Activated naive CD4-positive, alpha-beta T cell treated with anti-CD3 and anti-CD28 coated beads for 36 hours (primary cell): ENCODE results near the gene CIDEB. TPM values are rescaled to one million over a fixed set of nuclear protein-coding genes. Genes with fewer than 3 reads are reported as not detected.
"Not testable (repeated sequence)": the region's sequence is repeated elsewhere in the genome, so short reads cannot be mapped to it uniquely, and the experiment has no call there.

ENCODE experiments used
- CTCF ChIA-PET: fragments of 350-600 bp; sonication (Branson Sonifier 250); formaldehyde crosslinking; loops from one replicate; lab custom pipeline; 2021; ENCODE audit warnings: antibody characterized with exemption; lab: Charles Lee
- DNase-seq: peaks from one replicate; pipeline ENCODE4 v3.0.0-alpha.2; 2020
- H3K27ac Mint-ChIP-seq: one replicate; pipeline ENCODE4 v1.8.0; 2021; ENCODE audit warnings: mild to moderate bottlenecking, mixed read lengths
- H3K27me3 Mint-ChIP-seq: one replicate; pipeline ENCODE4 v1.8.0; 2021; ENCODE audit warnings: low read depth, mixed read lengths
- H3K36me3 Mint-ChIP-seq: one replicate; pipeline ENCODE4 v1.8.0; 2021; ENCODE audit warnings: low read depth, mixed read lengths
- H3K4me1 Mint-ChIP-seq: one replicate; pipeline ENCODE4 v1.8.0; 2021; ENCODE audit warnings: low read depth, mixed read lengths
- H3K4me3 Mint-ChIP-seq: one replicate; pipeline ENCODE4 v1.8.0; 2021; ENCODE audit warnings: mild to moderate bottlenecking, moderate library complexity, mixed read lengths
- H3K9me3 Mint-ChIP-seq: one replicate; pipeline ENCODE4 v1.8.0; 2021; ENCODE audit warnings: mixed read lengths
- intact Hi-C: fragments of 100-400 bp; cut with micrococcal nuclease; formaldehyde crosslinking; loops from one replicate; pipeline ENCODE4 v1.15.1; 2023
- total RNA-seq, 2 experiments: library from RNA; stranded (reverse); gene quantifications; one replicate each; pipeline ENCODE4 v1.2.3, GENCODE V29; 2021

CIDEB gene
- total RNA-seq, 2 experiments from 2014 or later = 10.9 to 15.1 TPM

DNA sequence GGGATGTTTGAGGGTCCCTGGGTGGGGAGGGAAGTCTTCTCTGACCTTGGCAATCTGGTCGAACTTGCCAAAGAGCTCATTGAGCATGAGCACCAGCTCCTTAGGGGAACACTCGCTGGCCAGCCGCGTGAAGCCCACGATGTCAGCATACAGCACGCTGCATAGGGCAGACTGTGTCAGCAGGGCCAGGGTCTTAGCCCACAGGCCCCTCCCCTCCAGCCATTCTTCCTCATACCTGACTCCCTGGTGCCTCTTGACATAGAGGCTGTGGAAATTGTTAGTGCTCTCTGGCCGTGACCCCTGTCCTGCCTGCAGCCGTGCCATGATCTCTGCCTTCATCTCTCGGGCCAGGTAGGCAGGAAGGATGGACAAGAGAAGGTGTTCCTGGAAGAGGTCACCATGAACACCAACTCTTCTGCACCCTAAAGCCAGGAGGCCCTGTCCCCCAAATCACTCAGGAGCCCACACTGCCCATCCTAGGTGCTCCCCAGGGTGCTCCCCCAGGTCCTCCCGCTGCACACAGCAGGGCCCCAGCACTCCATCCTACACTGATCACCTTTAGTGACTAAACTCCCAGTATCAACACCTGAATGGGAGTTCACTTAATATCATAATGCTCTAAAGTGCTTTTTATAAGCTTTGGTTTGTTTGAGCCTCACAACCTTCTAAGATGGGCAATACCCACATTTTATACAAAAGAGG is 23.3 kb upstream of the CIDEB start:
- intact Hi-C loops = loop anchor here (10.0 kb wide), 1 partner anchor 824 kb away; no protein-coding TSS in a partner anchor
- DNase-seq = no peak
- CTCF ChIA-PET = interaction anchor here (0.7 to 25.1 kb wide), 9 partner anchors 10 to 98 kb away, joined by 3 to 617 read pairs (median 7); partner anchors contain the start of genes CBLN3, CIDEB, KHNYN and LTB4R
- Mint-ChIP-seq H3K9me3 (no peaks in the 10 kb centered on the region), H3K27ac (no peak overlapping the region), H3K4me3 (no peak overlapping the region), H3K4me1 (peaks cover 30% of the 10 kb centered on the region), H3K36me3 (peaks cover 5% of the 10 kb centered on the region), H3K27me3 (peaks cover 24% of the 10 kb centered on the region)

- H3K9me3 Mint-ChIP-seq = no peaks in the 10 kb centered on the region
- intact Hi-C loops = loop anchor here (10.0 kb wide), 1 partner anchor 825 kb away; no protein-coding TSS in a partner anchor
- DNase-seq = no peak
- CTCF ChIA-PET = interaction anchor here (0.6 to 25.1 kb wide), 5 partner anchors 8 to 249 kb away, joined by 3 to 617 read pairs (median 6); partner anchors contain the start of genes CBLN3, CIDEB, KHNYN and LTB4R
- H3K36me3 Mint-ChIP-seq = no peaks in the 10 kb centered on the region
- H3K27me3 Mint-ChIP-seq = peaks cover 20% of the 10 kb centered on the region
- no peak overlapping the region for H3K27ac Mint-ChIP-seq
- H3K4me1 Mint-ChIP-seq = peaks cover 25% of the 10 kb centered on the region
- no peak overlapping the region for H3K4me3 Mint-ChIP-seq
Observed at GRCh38 chr14:24329736-24330135, 22.0 kb upstream of the CIDEB start.

DNA sequence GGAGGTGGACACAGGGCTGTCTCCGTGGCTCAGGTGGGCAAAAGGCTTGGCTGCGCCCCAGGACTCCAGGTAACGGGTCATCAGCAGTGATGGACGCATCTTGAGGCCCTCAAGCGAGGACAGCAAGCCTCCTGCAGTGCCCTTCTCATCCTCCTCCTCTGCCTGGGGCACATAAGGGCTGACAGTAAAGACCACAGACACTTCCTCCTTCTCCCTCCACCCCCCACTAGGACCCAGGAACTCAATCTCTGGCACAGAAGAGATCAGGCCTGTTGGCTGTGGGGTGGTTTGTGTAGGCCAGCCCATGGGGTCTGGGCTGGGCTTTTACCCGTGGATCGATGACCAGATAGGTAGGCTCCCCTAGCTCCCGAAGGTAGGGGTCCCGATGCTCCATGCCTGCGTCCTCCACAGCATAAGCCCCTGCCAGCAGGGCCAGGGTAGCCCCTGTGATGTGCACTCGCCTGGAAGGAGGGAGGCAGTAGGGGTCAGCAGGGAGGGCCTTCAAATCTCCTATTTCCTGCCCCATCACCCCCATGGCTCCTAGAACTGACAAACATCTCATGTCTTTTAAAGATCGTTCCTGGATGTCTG is 21.4 kb upstream of the CIDEB start:
- intact Hi-C loops = no loop called here
- Mint-ChIP-seq H3K9me3 (no peaks in the 10 kb centered on the region), H3K36me3 (no peaks in the 10 kb centered on the region), H3K27me3 (peaks cover 16% of the 10 kb centered on the region), H3K4me1 (peaks cover 21% of the 10 kb centered on the region), H3K4me3 (no peak overlapping the region), H3K27ac (no peak overlapping the region)
- no peak for DNase-seq
- CTCF ChIA-PET = interaction anchor here (0.9 to 25.1 kb wide), 5 partner anchors 9 to 100 kb away, joined by 3 to 617 read pairs (median 6); partner anchors contain the start of genes CBLN3, CIDEB, KHNYN and LTB4R

GRCh38 chr14:24327914-24328313 is 20.1 kb upstream of the CIDEB start:
- H3K27ac Mint-ChIP-seq, H3K9me3 Mint-ChIP-seq, H3K4me3 Mint-ChIP-seq, H3K36me3 Mint-ChIP-seq: not testable (repeated sequence)
- peaks cover 15% of the 10 kb centered on the region for H3K4me1 Mint-ChIP-seq
- CTCF ChIA-PET = interaction anchor here (1.5 to 25.1 kb wide), 3 partner anchors 11 to 102 kb away, joined by 3 to 617 read pairs (median 111); partner anchors contain the start of genes CBLN3, CIDEB, KHNYN and LTB4R
- peak; percentile 49 for DNase-seq
- H3K27me3 Mint-ChIP-seq = peaks cover 10% of the 10 kb centered on the region
- intact Hi-C loops = loop anchor here (1.0 kb wide), 2 partner anchors 103 to 108 kb away; no protein-coding TSS in a partner anchor

- Mint-ChIP-seq H3K9me3 (no peaks in the 10 kb centered on the region), H3K4me1 (peaks cover 11% of the 10 kb centered on the region), H3K27ac (no peak overlapping the region), H3K27me3 (peaks cover 7% of the 10 kb centered on the region), H3K36me3 (no peaks in the 10 kb centered on the region), H3K4me3 (no peak overlapping the region)
- DNase-seq = no peak
- intact Hi-C loops = loop anchor here (1.0 kb wide), 1 partner anchor 109 kb away; no protein-coding TSS in a partner anchor
- CTCF ChIA-PET = interaction anchor here (1.0 to 25.1 kb wide), 5 partner anchors 9 to 102 kb away, joined by 3 to 617 read pairs (median 5); partner anchors contain the start of genes CBLN3, CIDEB, KHNYN and LTB4R
Observed at GRCh38 chr14:24327303-24327702, 19.5 kb upstream of the CIDEB start.

DNA sequence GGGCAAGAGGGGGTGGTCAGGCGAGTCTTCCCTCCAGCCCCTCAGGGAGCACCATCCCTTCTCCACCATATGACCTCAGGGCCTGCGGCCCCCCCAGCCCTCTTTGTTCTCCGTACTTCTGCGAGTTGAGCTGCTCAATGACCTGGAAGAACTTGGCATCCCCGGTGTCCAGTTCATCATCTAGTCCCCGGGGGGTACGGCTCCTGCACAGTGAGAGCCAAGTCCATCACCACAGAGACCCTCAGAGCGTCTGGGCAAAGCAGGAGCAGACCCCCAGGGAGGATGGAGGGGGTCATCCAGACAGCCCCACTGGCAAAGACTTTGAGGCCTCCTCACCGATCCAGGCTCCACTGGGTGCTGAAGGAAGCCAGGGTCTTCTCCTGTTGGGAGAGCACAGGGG is 18.2 kb upstream of the CIDEB start:
- Mint-ChIP-seq H3K4me1 (peaks cover 5% of the 10 kb centered on the region), H3K27ac (no peak overlapping the region), H3K4me3 (no peak overlapping the region), H3K27me3 (peaks cover 3% of the 10 kb centered on the region), H3K9me3 (no peaks in the 10 kb centered on the region), H3K36me3 (no peaks in the 10 kb centered on the region)
- CTCF ChIA-PET = interaction anchor here (0.9 to 25.1 kb wide), 3 partner anchors 8 to 104 kb away, joined by 3 to 617 read pairs (median 111); partner anchors contain the start of genes CBLN3, CIDEB, KHNYN and LTB4R
- intact Hi-C loops = no loop called here
- no peak for DNase-seq

DNA sequence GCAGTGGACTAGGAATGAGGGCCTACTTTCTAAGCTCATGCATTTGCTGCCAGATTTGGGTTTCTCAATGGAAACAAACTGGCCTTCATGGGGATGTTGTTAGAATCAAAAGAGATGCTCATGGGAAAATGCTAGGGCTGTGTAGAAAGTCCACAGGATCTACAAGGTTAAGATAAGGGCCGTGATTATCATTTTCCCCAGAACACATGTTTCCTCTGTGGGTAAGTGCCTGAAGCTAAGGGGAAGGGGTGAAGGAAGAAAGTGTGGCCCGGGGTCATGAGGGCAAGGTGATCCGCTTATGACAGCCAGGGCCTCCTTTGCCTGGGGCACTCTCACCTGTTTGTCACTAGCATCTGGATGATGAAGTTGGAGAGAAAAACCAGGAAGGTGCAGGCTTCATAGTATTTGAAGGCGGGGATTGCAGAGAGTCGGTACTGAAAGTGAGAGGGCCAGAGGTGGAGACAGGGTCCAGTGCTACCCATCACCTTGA is 17.3 kb upstream of the CIDEB start:
- H3K9me3 Mint-ChIP-seq = no peaks in the 10 kb centered on the region
- intact Hi-C loops = no loop called here
- CTCF ChIA-PET = interaction anchor here (0.6 to 25.1 kb wide), 4 partner anchors 8 to 118 kb away, joined by 3 to 617 read pairs (median 6); partner anchors contain the start of genes CBLN3, CIDEB, KHNYN and SDR39U1
- H3K27me3 Mint-ChIP-seq = peaks cover 3% of the 10 kb centered on the region
- H3K27ac Mint-ChIP-seq = no peak overlapping the region
- peaks cover 5% of the 10 kb centered on the region for H3K4me1 Mint-ChIP-seq
- H3K4me3 Mint-ChIP-seq = no peak overlapping the region
- no peaks in the 10 kb centered on the region for H3K36me3 Mint-ChIP-seq
- no peak for DNase-seq

GRCh38 chr14:24324024-24324423 is 16.2 kb upstream of the CIDEB start:
- CTCF ChIA-PET = interaction anchor here (0.5 to 25.1 kb wide), 6 partner anchors 9 to 105 kb away, joined by 3 to 617 read pairs (median 8); partner anchors contain the start of genes CBLN3, CIDEB, KHNYN and LTB4R2
- intact Hi-C loops = no loop called here
- H3K27ac Mint-ChIP-seq = no peak overlapping the region
- peaks cover 3% of the 10 kb centered on the region for H3K27me3 Mint-ChIP-seq
- peaks cover 5% of the 10 kb centered on the region for H3K4me1 Mint-ChIP-seq
- DNase-seq = no peak
- H3K9me3 Mint-ChIP-seq = no peaks in the 10 kb centered on the region
- no peak overlapping the region for H3K4me3 Mint-ChIP-seq
- H3K36me3 Mint-ChIP-seq = no peaks in the 10 kb centered on the region

- Mint-ChIP-seq H3K9me3 (no peaks in the 10 kb centered on the region), H3K27ac (no peak overlapping the region), H3K36me3 (no peaks in the 10 kb centered on the region), H3K4me3 (no peak overlapping the region), H3K27me3 (peaks cover 3% of the 10 kb centered on the region), H3K4me1 (peaks cover 5% of the 10 kb centered on the region)
- DNase-seq = no peak
- CTCF ChIA-PET = interaction anchor here (0.6 to 25.1 kb wide), 6 partner anchors 10 to 106 kb away, joined by 3 to 617 read pairs (median 9); partner anchors contain the start of genes CBLN3, CIDEB, KHNYN and LTB4R2
- intact Hi-C loops = no loop called here
Observed at GRCh38 chr14:24323341-24323740, 15.6 kb upstream of the CIDEB start.

DNA sequence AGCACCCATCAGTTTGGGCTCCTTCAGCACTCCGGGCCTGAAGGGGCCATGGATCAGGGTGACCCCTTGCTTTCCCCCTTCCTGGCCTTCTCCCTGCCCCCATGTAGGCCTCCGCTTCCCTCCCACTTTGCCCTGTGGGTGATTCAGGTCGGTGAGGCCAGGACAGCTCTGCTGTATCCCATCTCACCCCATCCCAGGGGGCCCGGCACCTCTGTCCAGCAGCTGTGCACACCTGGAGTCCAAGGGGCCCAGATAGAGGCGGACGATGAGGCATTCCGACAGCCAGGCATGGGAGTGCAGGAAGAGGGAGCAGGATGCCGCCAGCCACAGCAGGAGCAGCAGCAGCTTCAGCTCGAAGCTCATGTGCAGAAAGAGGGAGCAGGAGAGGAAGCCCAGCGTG is 14.9 kb upstream of the CIDEB start:
- no peaks in the 10 kb centered on the region for H3K36me3 Mint-ChIP-seq

GRCh38 chr14:24321212-24321975 is 13.6 kb upstream of the CIDEB start:
- Mint-ChIP-seq H3K27me3 (peaks cover 3% of the 10 kb centered on the region), H3K4me1 (peaks cover 15% of the 10 kb centered on the region), H3K9me3 (no peaks in the 10 kb centered on the region), H3K4me3 (no peak overlapping the region), H3K36me3 (no peaks in the 10 kb centered on the region), H3K27ac (no peak overlapping the region)
- DNase-seq = no peak
- intact Hi-C loops = no loop called here
- CTCF ChIA-PET = interaction anchor here (1.2 to 25.1 kb wide), 3 partner anchors 12 to 108 kb away, joined by 4 to 617 read pairs (median 49); partner anchors contain the start of genes CBLN3, CIDEB, KHNYN and LTB4R2

More for the DNA sequence above, 14.9 kb upstream of the CIDEB start:
- no peaks in the 10 kb centered on the region for H3K9me3 Mint-ChIP-seq
- peaks cover 3% of the 10 kb centered on the region for H3K27me3 Mint-ChIP-seq
- DNase-seq = no peak
- intact Hi-C loops = no loop called here
- H3K4me3 Mint-ChIP-seq = no peak overlapping the region
- H3K27ac Mint-ChIP-seq = no peak overlapping the region
- CTCF ChIA-PET = interaction anchor here (0.5 to 25.1 kb wide), 6 partner anchors 10 to 181 kb away, joined by 3 to 617 read pairs (median 9); partner anchors contain the start of genes CBLN3, CIDEB, EMC9 and KHNYN
- H3K4me1 Mint-ChIP-seq = peaks cover 8% of the 10 kb centered on the region
